Activated naive CD4-positive, alpha-beta T cell treated with anti-CD3 and anti-CD28 coated beads for 36 hours (primary cell): Measurements from ENCODE around the gene MRPL17. TPM values are rescaled to one million over a fixed set of nuclear protein-coding genes. Genes with fewer than 3 reads are reported as not detected.
A peak's percentile ranks its signal among the peaks of the same experiment; 100 is the strongest.

ENCODE experiments used
- CTCF ChIA-PET: fragments of 350-600 bp; sonication (Branson Sonifier 250); formaldehyde crosslinking; loops from one replicate; lab custom pipeline; 2021; ENCODE audit warnings: antibody characterized with exemption; lab: Charles Lee
- DNase-seq: peaks from one replicate; pipeline ENCODE4 v3.0.0-alpha.2; 2020
- H3K27ac Mint-ChIP-seq: one replicate; pipeline ENCODE4 v1.8.0; 2021; ENCODE audit warnings: mild to moderate bottlenecking, mixed read lengths
- H3K27me3 Mint-ChIP-seq: one replicate; pipeline ENCODE4 v1.8.0; 2021; ENCODE audit warnings: low read depth, mixed read lengths
- H3K36me3 Mint-ChIP-seq: one replicate; pipeline ENCODE4 v1.8.0; 2021; ENCODE audit warnings: low read depth, mixed read lengths
- H3K4me1 Mint-ChIP-seq: one replicate; pipeline ENCODE4 v1.8.0; 2021; ENCODE audit warnings: low read depth, mixed read lengths
- H3K4me3 Mint-ChIP-seq: one replicate; pipeline ENCODE4 v1.8.0; 2021; ENCODE audit warnings: mild to moderate bottlenecking, moderate library complexity, mixed read lengths
- H3K9me3 Mint-ChIP-seq: one replicate; pipeline ENCODE4 v1.8.0; 2021; ENCODE audit warnings: mixed read lengths
- intact Hi-C: fragments of 100-400 bp; cut with micrococcal nuclease; formaldehyde crosslinking; loops from one replicate; pipeline ENCODE4 v1.15.1; 2023
- total RNA-seq, 2 experiments: library from RNA; stranded (reverse); gene quantifications; one replicate each; pipeline ENCODE4 v1.2.3, GENCODE V29; 2021

Gene MRPL17
- total RNA-seq, 2 experiments from 2014 or later: 99.7 to 102 TPM

DNA sequence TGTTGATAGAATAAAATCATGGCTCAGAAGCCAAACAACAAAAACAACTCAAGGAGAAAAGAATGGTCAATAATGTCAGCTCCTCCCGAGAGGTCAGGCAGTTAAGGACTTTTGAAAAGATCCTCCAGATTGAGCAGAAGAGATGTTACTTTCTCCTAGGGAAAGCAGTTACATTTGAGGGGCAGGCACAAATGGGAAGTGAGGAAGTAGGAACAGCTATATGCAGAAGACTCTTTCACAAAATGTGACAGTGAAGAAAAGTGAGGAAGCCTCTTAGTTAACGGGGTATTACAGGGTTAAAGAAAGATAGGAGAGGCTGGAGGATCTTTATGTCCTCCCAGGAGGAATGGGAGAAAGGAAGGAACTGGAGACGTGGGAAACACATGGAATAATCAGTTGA lies 31.0 kb downstream of the MRPL17 start:
- CTCF ChIA-PET: interaction anchor here (0.8 to 1.5 kb wide), 4 partner anchors 20 to 121 kb away, joined by 3 to 6 read pairs (median 3); partner anchors contain the start of genes MRPL17 and TAF10
- intact Hi-C loops: no loop called here

DNA sequence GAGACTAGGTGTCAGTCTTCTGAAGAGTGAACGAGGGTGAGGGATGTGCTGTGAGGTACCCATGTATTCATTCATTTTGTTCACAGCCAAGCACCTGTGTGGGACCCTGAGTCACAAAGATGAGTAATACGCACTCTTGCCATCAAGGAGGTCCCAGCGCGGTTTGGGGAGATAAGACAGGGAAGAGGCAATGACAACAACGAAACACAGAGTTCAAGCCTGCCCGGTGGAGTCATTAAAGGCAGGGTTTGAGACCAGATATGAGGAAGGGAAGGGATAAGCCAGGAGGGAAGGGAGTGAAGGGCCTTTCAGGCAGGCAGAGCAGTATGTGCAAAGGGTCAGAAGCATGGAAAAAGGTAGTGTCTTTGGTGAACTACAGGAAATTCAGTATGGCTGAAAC lies 32.2 kb downstream of the MRPL17 start:
- H3K9me3 Mint-ChIP-seq: no peaks in the 10 kb centered on the region
- CTCF ChIA-PET: interaction anchor here (2.9 kb wide), 1 partner anchor 17 kb away, joined by 8 read pairs; no protein-coding TSS in a partner anchor
- intact Hi-C loops: no loop called here

More for the DNA sequence above, 31.0 kb downstream of the MRPL17 start:
- H3K36me3 Mint-ChIP-seq: no peaks in the 10 kb centered on the region
- H3K27ac Mint-ChIP-seq: no peak overlapping the region
- DNase-seq: no peak
- H3K4me3 Mint-ChIP-seq: no peak overlapping the region
- no peaks in the 10 kb centered on the region for H3K27me3 Mint-ChIP-seq
- peaks cover 3% of the 10 kb centered on the region for H3K4me1 Mint-ChIP-seq
- no peaks in the 10 kb centered on the region for H3K9me3 Mint-ChIP-seq

DNA sequence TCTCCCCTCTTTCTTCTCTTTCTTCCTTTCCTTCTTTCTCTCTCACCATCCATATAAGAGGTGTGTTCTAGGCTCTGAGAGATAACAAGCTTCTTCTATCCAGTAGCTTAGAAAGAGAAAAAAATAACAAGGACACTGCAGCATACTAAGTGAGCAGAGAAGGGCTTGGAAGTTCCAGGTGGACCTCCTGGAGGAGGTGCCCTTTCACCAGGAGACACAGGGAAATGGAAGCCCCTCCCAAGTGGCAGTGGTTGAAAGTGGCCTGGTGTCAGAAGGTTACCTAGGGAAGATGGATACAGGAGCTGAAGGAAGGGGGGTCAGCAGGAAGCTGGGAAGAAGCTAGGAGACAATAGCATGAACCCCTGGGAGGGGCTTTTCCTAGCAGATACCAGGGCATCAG lies 33.0 kb downstream of the MRPL17 start:
- CTCF ChIA-PET: interaction anchor here (0.8 to 2.9 kb wide), 6 partner anchors 11 to 145 kb away, joined by 3 to 8 read pairs (median 4); partner anchors contain the start of gene TPP1
- no peaks in the 10 kb centered on the region for H3K36me3 Mint-ChIP-seq
- H3K27me3 Mint-ChIP-seq: no peaks in the 10 kb centered on the region
- no peak overlapping the region for H3K4me3 Mint-ChIP-seq
- DNase-seq: no peak
- no peaks in the 10 kb centered on the region for H3K4me1 Mint-ChIP-seq
- no peak overlapping the region for H3K27ac Mint-ChIP-seq
- intact Hi-C loops: no loop called here
- H3K9me3 Mint-ChIP-seq: no peaks in the 10 kb centered on the region

More for the DNA sequence above, 32.2 kb downstream of the MRPL17 start:
- no peaks in the 10 kb centered on the region for H3K36me3 Mint-ChIP-seq
- peak; percentile 53 for DNase-seq
- peaks cover 1% of the 10 kb centered on the region for H3K4me1 Mint-ChIP-seq
- no peak overlapping the region for H3K27ac Mint-ChIP-seq
- no peak overlapping the region for H3K4me3 Mint-ChIP-seq
- H3K27me3 Mint-ChIP-seq: no peaks in the 10 kb centered on the region

DNA sequence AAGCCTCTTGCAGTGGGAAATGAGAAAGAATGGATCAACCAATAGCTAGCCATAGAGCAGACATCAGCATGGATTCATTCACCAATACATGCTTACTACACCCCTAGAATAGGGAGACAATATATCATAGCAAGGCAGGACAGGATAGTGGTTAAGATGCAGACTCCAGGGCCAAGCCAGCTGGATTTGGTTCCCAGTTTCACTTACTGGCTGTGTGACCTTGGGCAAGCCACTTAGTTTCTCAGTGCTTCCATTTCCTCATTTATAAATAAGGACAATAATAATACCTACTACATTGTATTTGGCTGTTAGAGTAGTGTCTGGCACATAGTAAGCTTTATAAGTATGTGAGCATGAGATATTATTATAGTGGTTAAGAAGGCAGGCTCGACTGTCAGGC lies 34.6 kb downstream of the MRPL17 start:
- H3K36me3 Mint-ChIP-seq: no peaks in the 10 kb centered on the region
- H3K4me3 Mint-ChIP-seq: no peak overlapping the region
- intact Hi-C loops: no loop called here
- no peaks in the 10 kb centered on the region for H3K4me1 Mint-ChIP-seq
- DNase-seq: no peak
- no peaks in the 10 kb centered on the region for H3K27me3 Mint-ChIP-seq
- no peaks in the 10 kb centered on the region for H3K9me3 Mint-ChIP-seq
- CTCF ChIA-PET: interaction anchor here (0.6 to 1.7 kb wide), 3 partner anchors 10 to 28 kb away, joined by 3 to 4 read pairs (median 4); no protein-coding TSS in a partner anchor
- H3K27ac Mint-ChIP-seq: no peak overlapping the region

DNA sequence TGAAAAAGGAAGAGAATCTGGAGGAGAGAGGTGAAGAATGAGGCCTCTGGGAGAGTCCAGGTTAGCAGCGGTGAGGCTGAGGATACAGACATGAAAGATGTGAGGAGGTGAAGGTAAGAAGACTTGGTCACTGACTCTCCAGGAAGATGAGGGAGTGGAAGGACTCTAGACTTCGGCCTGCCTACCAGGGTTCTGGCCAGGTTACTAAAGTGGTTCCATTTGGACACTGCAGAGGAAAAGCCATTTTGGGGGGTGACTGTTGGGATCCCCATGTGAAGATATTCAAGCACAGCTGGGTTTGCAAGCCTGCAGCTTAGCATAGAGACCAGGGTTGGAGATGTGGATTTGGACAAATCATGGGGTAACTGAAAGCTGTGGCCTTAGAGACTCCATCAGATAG lies 35.3 kb downstream of the MRPL17 start:
- no peak overlapping the region for H3K27ac Mint-ChIP-seq
- no peak for DNase-seq
- H3K4me3 Mint-ChIP-seq: no peak overlapping the region
- CTCF ChIA-PET: interaction anchor here (1.1 to 1.2 kb wide), 3 partner anchors 20 to 24 kb away, joined by 3 to 6 read pairs (median 3); no protein-coding TSS in a partner anchor
- H3K36me3 Mint-ChIP-seq: no peaks in the 10 kb centered on the region
- H3K4me1 Mint-ChIP-seq: no peaks in the 10 kb centered on the region
- H3K27me3 Mint-ChIP-seq: no peaks in the 10 kb centered on the region
- H3K9me3 Mint-ChIP-seq: no peaks in the 10 kb centered on the region
- intact Hi-C loops: loop anchor here (1.0 kb wide), 2 partner anchors 29 to 35 kb away; partner anchors contain the start of genes MRPL17 and TPP1

DNA sequence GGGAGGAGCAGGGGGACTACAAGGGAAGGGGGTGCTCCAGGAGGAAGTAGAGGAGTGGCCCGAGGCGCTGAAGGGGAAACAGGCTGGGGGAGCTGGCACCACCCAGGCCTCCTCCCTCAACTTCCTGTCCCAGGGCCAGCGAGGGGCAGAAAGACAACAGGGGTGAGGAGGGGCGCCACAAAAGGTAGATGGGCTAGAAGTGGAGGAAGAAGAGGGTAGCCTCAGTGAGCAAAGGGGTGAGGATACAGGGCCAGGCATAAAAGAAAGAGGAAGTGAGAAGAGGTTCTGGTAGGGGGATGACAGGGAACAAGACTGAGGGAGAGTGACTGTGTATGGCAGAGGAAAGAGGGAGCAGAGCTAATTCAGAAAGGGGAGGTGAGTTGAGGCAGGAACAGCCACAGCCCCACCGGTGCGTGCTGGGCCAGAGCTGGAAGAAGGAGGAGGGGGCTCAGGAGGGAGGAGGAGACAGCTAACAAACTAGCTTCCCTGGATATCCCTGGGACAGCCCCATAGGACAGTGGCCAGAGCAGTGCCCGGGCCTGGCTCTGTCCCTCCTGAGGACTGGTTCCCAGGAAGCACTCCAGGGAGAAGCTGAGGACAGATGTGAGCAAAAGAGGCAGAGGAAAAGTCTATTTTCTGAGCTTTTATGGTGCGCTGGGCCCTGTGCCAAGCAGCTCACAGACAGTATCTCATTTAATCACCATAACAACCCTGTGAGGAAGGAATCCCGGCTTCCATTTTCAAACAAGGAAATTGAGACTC lies 36.0 kb downstream of the MRPL17 start:
- intact Hi-C loops: loop anchor here (1.0 kb wide), 2 partner anchors 28 to 36 kb away; partner anchors contain the start of genes MRPL17 and TPP1
- Mint-ChIP-seq H3K4me3 (no peak overlapping the region), H3K9me3 (no peaks in the 10 kb centered on the region), H3K4me1 (no peaks in the 10 kb centered on the region), H3K27ac (no peak overlapping the region), H3K36me3 (no peaks in the 10 kb centered on the region), H3K27me3 (no peaks in the 10 kb centered on the region)
- CTCF ChIA-PET: interaction anchor here (0.7 to 1.6 kb wide), 8 partner anchors 12 to 43 kb away, joined by 3 to 8 read pairs (median 4); partner anchors contain the start of genes ILK, MRPL17, TAF10 and TPP1
- DNase-seq: peak; percentile 52

DNA sequence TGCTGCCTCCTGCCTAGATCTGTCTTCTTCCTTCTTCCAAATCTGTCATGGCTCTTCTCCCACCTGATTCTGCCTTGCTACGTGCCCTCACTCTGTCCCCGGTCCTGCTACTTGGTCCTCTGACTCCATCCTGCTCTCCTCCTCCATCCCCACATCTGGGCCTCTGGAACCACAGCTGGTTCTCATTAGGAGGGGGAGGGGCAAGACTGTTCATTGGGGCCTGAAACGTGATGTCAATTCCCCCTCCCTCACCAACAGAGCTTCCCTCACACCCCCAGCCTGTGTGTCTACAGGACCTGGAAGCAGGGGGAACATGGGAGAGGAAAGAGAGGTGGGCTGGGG lies 36.6 kb downstream of the MRPL17 start:
- Mint-ChIP-seq H3K4me3 (no peak overlapping the region), H3K27ac (no peak overlapping the region), H3K9me3 (no peaks in the 10 kb centered on the region), H3K27me3 (no peaks in the 10 kb centered on the region), H3K4me1 (no peaks in the 10 kb centered on the region), H3K36me3 (no peaks in the 10 kb centered on the region)
- intact Hi-C loops: no loop called here
- DNase-seq: peak; percentile 27
- CTCF ChIA-PET: interaction anchor here (0.7 to 1.6 kb wide), 8 partner anchors 12 to 42 kb away, joined by 3 to 8 read pairs (median 4); partner anchors contain the start of genes ILK, MRPL17, TAF10 and TPP1

DNA sequence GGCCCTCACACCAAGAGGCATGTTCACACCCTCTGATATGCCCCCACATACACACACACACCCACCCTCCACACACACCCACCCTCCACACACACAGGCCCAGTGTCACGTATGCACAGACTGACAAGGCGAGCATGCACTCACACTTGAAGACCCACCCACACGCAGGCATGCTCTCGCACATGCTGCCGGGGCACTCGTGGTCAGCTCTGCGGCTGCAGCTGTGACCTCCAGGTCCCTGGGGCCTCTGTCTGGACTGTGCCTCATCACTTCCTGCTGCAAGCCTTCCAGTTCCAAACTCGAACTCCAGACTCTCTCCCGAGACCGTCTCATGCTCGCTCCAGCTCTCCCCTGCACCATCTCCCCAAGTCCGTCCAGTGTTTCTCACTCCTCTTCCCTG lies 37.1 kb downstream of the MRPL17 start:
- H3K27ac Mint-ChIP-seq: no peak overlapping the region
- no peak for DNase-seq
- CTCF ChIA-PET: interaction anchor here (1.1 to 1.6 kb wide), 3 partner anchors 34 to 42 kb away, joined by 3 to 8 read pairs (median 5); partner anchors contain the start of genes ILK, MRPL17 and TAF10
- H3K9me3 Mint-ChIP-seq: no peaks in the 10 kb centered on the region
- H3K27me3 Mint-ChIP-seq: no peaks in the 10 kb centered on the region
- no peaks in the 10 kb centered on the region for H3K36me3 Mint-ChIP-seq
- no peak overlapping the region for H3K4me3 Mint-ChIP-seq
- no peaks in the 10 kb centered on the region for H3K4me1 Mint-ChIP-seq
- intact Hi-C loops: no loop called here

DNA sequence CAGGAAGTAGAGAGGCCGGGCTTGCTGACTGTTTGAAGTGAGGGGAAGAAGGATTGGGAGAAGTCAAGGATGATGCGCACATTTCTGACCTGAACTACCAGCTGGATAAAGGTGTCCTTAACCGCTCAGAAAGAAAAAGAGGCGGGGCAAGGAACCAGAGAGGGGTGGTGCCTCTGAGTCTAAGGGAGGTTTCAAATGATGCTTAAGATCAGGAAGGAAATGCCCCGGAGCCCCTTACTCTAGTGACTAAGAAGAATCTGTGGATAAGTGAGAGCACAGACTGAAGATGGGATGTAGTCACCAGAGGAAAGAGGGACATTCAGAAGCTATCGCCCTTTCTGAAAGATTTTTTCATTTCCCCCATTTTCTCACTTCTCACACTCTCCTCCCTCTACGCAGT lies 40.2 kb downstream of the MRPL17 start:
- no peak overlapping the region for H3K27ac Mint-ChIP-seq
- no peaks in the 10 kb centered on the region for H3K4me1 Mint-ChIP-seq
- no peaks in the 10 kb centered on the region for H3K36me3 Mint-ChIP-seq
- intact Hi-C loops: no loop called here
- no peak overlapping the region for H3K4me3 Mint-ChIP-seq
- CTCF ChIA-PET: no interaction called here
- H3K9me3 Mint-ChIP-seq: no peaks in the 10 kb centered on the region
- peak; percentile 21 for DNase-seq
- H3K27me3 Mint-ChIP-seq: no peaks in the 10 kb centered on the region

DNA sequence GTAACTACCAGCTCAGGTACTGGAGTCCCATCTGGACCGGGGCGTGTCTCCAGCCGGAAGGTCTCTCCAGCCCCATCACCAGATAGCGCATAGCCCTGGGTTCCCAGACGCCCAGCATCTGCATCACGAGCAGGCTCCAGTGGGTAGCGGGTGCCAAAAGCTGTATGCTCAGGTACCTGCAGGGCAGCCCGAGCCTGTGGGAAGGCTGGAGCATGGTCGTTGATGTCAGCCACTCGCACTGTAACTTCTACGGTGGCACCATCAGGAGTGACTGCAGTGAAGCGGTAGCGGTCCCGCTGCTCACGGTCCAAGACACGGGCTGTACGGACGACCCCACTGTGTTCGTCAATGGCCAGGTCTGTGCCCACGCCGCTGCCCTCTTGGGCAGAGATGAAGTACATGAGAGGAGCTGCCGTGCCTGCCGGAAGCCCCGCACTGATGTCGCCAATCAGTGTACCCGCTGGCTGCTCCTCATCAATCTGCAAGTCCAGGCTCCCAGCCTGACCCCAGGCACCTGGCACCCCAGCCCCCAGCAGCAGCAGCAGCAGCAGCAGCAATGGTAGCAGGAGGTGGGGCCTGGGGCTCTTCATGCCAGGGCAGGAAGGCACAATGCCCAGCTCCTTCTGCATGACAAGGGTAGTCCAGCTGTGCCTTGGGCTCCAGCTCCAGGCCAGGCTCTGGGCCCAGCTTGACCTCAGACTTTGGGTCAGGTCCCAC lies 42.0 kb downstream of the MRPL17 start:
- Mint-ChIP-seq H3K27ac (no peak overlapping the region), H3K9me3 (no peaks in the 10 kb centered on the region), H3K36me3 (no peaks in the 10 kb centered on the region), H3K27me3 (no peaks in the 10 kb centered on the region), H3K4me3 (no peak overlapping the region), H3K4me1 (no peaks in the 10 kb centered on the region)
- CTCF ChIA-PET: interaction anchor here (0.8 kb wide), 1 partner anchor 36 kb away, joined by 3 read pairs; no protein-coding TSS in a partner anchor
- DNase-seq: no peak
- intact Hi-C loops: no loop called here

DNA sequence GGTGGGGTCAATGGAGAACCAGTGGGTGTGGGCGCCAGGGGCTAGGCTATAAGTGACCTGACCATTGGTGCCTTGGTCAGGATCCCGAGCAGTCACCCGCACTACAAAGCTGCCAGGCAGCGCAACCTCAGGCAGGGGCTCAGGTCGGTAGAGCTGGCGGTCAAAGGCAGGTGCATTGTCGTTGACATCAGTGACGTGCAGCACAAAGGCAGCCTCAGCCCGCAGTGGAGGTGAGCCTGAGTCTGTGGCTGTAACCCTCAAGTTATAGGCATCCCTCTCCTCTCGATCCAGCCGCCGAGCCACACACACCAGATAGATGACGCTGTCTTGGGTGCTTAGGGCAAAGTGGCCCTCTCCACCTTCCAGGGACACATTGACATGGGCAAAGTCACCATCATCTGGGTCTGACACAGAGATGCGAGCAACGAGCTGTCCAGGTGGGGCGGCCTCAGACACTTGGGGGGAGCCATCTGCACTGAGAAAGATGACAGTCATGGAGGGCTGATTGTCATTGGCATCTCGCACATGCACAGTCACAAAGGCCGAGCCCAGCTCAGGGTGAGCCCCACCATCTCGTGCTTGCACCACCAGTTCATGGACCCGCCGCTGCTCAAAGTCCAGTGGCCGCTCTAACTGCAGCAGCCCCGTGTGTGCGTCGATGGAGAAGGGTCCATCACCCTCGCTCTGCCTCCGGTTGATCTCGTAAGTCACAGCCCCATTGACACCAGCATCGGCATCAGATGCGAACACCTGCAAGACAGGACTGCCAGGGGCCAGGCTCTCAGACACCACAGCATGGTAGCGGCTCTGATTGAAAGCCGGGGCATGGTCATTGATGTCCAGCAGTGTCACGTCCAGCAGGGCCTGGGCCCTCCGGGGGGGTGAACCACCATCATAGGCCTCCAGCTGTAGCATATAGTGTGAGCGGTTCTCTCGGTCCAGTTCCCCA lies 42.8 kb downstream of the MRPL17 start:
- CTCF ChIA-PET: no interaction called here

More for the DNA sequence above, 42.8 kb downstream of the MRPL17 start:
- H3K36me3 Mint-ChIP-seq: no peaks in the 10 kb centered on the region
- no peaks in the 10 kb centered on the region for H3K9me3 Mint-ChIP-seq
- H3K4me3 Mint-ChIP-seq: no peak overlapping the region
- no peaks in the 10 kb centered on the region for H3K4me1 Mint-ChIP-seq
- H3K27ac Mint-ChIP-seq: no peak overlapping the region
- no peaks in the 10 kb centered on the region for H3K27me3 Mint-ChIP-seq
- intact Hi-C loops: no loop called here
- DNase-seq: no peak
